SK-N-MC (cell line): ENCODE measurements around the gene RHBDD1.
A peak's percentile ranks its signal among the peaks of the same experiment; 100 is the strongest.

Source experiments
- DNase-seq: peaks from one replicate; pipeline ENCODE4 v3.0.0-alpha.2; 2011; ENCODE audit warnings: low read depth, low spot score
- H3K27ac ChIP-seq: fragments of 200-600 bp; sonication (generic); 2 replicates; pipeline ENCODE4 v1.5.1; 2016; ENCODE audit warnings: mixed run types
- H3K36me3 ChIP-seq: fragments of 200-600 bp; sonication (generic); 2 replicates; pipeline ENCODE4 v1.6.1; 2017; ENCODE audit warnings: antibody characterized with exemption, low read length, mixed read lengths; ENCODE audit not compliant: insufficient read depth
- H3K4me3 ChIP-seq: fragments of 200-600 bp; sonication (generic); 2 replicates; pipeline ENCODE4 v1.5.1; 2016
- H3K9ac ChIP-seq: fragments of 200-600 bp; sonication (generic); 2 replicates; pipeline ENCODE4 v1.8.0; 2017; ENCODE audit warnings: mixed run types, mixed read lengths; ENCODE audit not compliant: insufficient read length
- H3K9me3 ChIP-seq: fragments of 200-600 bp; sonication (generic); 2 replicates; pipeline ENCODE4 v1.6.1; 2017; ENCODE audit warnings: low read depth, mild to moderate bottlenecking, antibody characterized with exemption, low read length, moderate library complexity, mixed read lengths
- EZH2 ChIP-seq: fragments of 200-600 bp; sonication (generic); IDR thresholded peaks from one replicate; pipeline ENCODE4 v1.6.1; 2017; ENCODE audit warnings: antibody characterized with exemption
- FOXP2 ChIP-seq: optimal IDR thresholded peaks from 2 replicates; pipeline ENCODE3; 2011; ENCODE audit warnings: mild to moderate bottlenecking, moderate library complexity; ENCODE audit not compliant: insufficient read depth; ENCODE audit errors: extremely low read length, control extremely low read depth
- POLR2AphosphoS5 ChIP-seq: IDR thresholded peaks from 2 replicates; pipeline ENCODE4 v1.6.1; 2012; ENCODE audit warnings: mild to moderate bottlenecking, low read depth, low read length, borderline replicate concordance

The RHBDD1 gene, protein sequence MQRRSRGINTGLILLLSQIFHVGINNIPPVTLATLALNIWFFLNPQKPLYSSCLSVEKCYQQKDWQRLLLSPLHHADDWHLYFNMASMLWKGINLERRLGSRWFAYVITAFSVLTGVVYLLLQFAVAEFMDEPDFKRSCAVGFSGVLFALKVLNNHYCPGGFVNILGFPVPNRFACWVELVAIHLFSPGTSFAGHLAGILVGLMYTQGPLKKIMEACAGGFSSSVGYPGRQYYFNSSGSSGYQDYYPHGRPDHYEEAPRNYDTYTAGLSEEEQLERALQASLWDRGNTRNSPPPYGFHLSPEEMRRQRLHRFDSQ

DNA sequence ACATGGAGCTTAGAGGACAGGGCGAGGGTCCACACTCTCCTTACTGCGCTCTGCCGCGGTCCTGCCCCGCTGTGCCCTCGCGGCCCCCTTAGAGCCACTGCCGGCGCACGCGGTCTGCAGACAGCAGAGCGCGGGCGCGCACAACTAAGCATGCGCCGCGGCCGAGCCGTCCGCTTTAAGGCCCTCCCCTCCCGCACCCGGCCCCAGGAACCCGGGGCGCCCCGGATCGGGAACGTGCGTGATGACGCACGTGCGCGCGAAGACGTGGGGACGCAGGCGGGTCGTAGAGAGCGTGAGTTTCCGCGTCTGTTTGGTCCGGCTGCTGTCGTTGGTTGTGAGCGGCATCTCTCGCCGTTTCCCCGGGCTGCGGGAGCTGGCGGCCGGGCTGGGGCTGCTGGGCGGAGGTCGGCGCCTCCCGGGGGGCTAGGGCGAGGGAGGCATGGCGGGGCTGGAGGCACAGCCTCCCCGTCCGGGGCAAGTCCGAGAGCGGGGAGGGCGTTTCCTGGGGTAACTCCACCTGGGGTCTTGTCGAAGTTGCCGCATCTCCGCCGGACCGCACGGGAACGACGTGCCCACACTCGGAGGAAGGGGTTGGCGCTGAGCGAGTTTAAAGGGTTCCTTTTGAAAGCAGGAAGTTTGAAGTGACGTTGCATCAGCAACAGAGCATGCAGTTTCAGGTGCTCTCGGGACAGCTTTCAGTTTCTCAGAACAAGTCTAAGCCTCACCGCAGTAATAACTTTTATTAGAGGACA, at the start of gene RHBDD1:
Gene RHBDD1 (plus strand): TSS at position 259 of the 752 bp plus-strand sequence. CDS start 28,640 bp downstream, outside the sequence.
- TF ChIP-seq POLR2AphosphoS5 (peak; percentile 92), EZH2 (no peak), FOXP2 (peak; percentile 52)
- H3K9me3 ChIP-seq = no peaks in the 10 kb centered on the region
- H3K9ac ChIP-seq = peak within 1 kb of the TSS; percentile 93
- DNase-seq = peak; percentile 34
- H3K4me3 ChIP-seq = peak within 1 kb of the TSS; percentile 93
- H3K36me3 ChIP-seq = peaks cover 5% of the 10 kb centered on the region
- H3K27ac ChIP-seq = peak within 1 kb of the TSS; percentile 90

DNA sequence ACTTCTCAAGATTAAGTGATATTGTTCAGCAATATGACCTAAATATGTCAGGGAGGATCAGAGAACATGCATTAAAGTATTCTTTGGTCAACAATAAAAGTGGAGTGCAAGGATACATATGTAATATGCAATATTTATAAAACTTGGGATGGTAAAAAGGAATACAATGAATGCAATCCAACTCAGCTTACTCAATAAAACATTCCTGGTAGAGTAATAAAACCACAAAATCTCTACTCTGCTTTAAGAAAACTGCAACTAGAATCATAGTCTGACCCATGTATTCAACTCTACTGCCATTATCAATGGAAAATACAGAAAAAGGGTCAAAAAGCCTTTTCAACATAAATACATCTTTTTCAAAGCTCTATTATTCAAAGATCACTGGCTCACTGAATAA, 47.8 kb upstream of the RHBDD1 start:
- no peak for DNase-seq
- no peak overlapping the region for H3K27ac ChIP-seq
- H3K9ac ChIP-seq = no peak overlapping the region
- H3K4me3 ChIP-seq = no peak overlapping the region
- H3K36me3 ChIP-seq = no peaks in the 10 kb centered on the region
- TF ChIP-seq POLR2AphosphoS5 (no peak), EZH2 (no peak), FOXP2 (no peak)
- no peaks in the 10 kb centered on the region for H3K9me3 ChIP-seq

DNA sequence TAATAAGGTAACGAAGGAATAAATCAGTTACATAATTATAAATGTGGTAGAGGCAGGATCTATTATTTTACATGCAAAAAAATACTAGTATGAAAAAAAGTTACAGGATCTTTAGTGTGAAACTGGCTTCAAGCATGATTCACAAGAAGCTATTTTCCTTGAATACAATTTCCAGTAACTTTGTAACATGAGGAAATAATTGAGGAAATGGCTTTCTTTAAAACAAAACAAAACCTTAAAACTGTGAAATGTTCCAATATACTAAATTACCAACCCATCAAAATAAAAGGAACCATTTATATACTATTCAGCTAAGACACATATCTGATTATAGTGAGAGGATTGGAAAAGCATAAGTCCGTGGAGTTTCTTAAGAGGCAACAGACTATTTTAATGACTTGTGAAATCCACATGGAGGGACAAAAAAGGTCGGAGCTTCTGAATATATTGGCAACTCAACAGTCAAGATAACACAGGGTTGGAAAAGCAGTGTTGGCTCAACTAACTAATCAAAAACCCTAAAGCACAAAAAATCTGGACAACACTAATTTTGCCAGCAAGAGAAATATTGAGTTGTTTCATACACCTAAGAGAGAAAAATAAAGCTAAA, 46.9 kb upstream of the RHBDD1 start:
- no peak for DNase-seq
- Histone ChIP-seq H3K36me3 (no peaks in the 10 kb centered on the region), H3K27ac (no peak overlapping the region), H3K9ac (no peak overlapping the region), H3K4me3 (no peak overlapping the region), H3K9me3 (no peaks in the 10 kb centered on the region)
- TF ChIP-seq POLR2AphosphoS5 (no peak), EZH2 (no peak), FOXP2 (no peak)

DNA sequence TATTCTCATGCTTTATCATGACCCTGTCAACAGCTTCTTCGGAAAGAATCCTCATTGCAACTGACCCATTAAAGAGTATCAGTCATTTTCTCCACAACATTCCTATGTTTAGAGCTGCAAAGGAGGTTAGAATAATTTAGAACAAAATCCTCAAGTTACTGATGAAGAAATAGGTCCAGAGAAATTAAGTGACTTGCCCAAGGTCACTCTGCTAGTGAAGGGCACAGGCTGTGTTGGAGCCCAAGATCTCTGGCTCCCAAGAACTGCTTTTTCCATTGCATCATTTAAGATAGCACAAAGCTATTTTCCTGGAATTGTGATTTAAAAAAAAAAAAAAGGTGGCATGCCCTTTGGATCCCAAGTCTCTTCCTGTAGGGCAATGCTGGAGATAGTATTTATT, 45.8 kb upstream of the RHBDD1 start:
- H3K9ac ChIP-seq = no peak overlapping the region
- no peaks in the 10 kb centered on the region for H3K9me3 ChIP-seq
- TF ChIP-seq POLR2AphosphoS5 = no peak
- no peak for TF ChIP-seq EZH2
- no peak for TF ChIP-seq FOXP2
- no peaks in the 10 kb centered on the region; the same call in 1 of the 2 replicates for H3K36me3 ChIP-seq
- H3K27ac ChIP-seq = no peak overlapping the region
- H3K4me3 ChIP-seq = no peak overlapping the region
- no peak for DNase-seq

DNA sequence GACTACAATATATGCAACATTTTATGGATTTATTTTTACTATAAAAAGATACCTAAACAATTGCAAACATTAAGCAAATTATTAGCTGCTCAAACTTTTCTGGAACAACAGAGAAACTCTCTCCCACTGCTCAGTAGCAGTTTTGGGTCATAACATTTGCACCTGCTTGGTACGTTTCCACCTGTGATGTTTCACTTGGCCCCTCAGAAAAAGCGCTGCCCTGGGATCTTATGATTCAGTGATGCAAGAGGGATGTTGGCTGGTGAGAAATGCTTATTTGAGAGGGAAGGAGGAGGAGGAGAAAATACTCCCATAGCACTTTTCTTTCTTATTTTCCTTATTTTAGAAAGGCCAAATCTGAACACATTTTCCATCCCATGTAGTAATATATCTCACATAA, 45.4 kb upstream of the RHBDD1 start:
- H3K9ac ChIP-seq = no peak overlapping the region
- H3K36me3 ChIP-seq = no peaks in the 10 kb centered on the region; the same call in 1 of the 2 replicates
- H3K4me3 ChIP-seq = no peak overlapping the region

DNA sequence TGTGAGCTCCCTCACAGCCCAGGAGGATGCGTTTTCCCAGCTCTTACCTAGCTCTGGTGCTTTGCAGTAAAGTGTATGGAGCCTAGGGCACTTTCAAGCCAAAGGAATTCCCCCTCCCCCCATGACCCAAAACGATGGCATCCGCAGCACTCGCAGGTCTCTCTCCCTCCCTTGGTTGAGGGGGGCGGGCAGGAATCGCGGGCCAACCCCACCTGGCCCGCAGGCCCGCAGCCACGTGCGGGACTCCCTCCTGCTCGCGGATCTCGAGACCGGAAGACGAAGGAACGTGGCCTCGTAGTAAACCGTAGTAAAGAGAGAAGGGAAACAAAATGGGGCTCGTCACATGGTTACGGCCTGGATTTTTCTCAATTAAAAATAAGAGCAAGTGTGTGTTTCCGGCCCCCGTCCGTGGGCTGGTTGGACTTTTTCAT, 44.8 kb upstream of the RHBDD1 start:
- Histone ChIP-seq H3K27ac (no peak overlapping the region), H3K9me3 (no peaks in the 10 kb centered on the region), H3K9ac (peak overlapping the region; percentile 73), H3K36me3 (peaks cover 1% of the 10 kb centered on the region; the same call in 1 of the 2 replicates), H3K4me3 (peak overlapping the region; percentile 91)
- TF ChIP-seq POLR2AphosphoS5 (no peak), EZH2 (no peak), FOXP2 (no peak)
- no peak for DNase-seq

More for the DNA sequence above, 45.4 kb upstream of the RHBDD1 start:
- DNase-seq = no peak
- Histone ChIP-seq H3K9me3 (no peaks in the 10 kb centered on the region), H3K27ac (no peak overlapping the region)
- TF ChIP-seq EZH2 (no peak), FOXP2 (no peak), POLR2AphosphoS5 (no peak)

DNA sequence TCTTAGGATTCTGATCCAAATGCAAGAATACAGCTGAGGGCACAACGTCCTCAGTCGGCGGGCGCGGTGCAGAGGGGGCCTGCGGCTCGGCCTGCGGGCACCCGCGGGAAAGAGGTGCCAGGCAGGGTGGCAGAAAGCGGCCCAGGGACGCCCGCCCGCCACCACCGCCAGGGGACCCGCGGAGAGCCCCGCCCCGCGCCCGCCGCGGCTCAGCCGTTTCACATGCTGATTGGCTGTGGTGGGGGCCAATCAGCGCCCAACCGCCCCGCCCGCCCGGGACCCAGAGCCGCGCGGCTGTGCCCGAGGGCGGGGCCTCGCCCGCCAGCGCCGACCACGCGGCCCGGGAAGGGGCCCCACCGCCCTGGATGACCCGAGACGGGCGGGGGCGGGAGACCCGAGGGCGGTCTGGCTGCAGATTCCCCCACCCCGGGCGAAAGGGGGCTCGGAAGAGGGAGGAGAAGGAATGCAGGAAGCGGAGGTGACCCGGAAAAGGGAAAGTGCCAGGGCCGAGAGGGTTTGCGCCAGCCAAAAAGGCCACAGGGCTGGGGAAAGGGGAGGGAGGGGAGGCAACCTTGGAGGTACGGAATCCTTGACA, 44.3 kb upstream of the RHBDD1 start:
- H3K36me3 ChIP-seq = peaks cover 6% of the 10 kb centered on the region; the same call in 1 of the 2 replicates
- peak overlapping the region; percentile 88 for H3K9ac ChIP-seq
- DNase-seq = no peak
- H3K9me3 ChIP-seq = no peaks in the 10 kb centered on the region
- H3K27ac ChIP-seq = peak overlapping the region; percentile 61; the same call in 1 of the 2 replicates
- peak; percentile 59; the same call in 1 of the 2 replicates for TF ChIP-seq POLR2AphosphoS5
- TF ChIP-seq FOXP2 = no peak
- no peak for TF ChIP-seq EZH2
- peak overlapping the region; percentile 91 for H3K4me3 ChIP-seq
